Measurements from ENCODE around the gene PDE4D. TPM values are rescaled to one million over a fixed set of nuclear protein-coding genes. Genes with fewer than 3 reads are reported as not detected.

The PDE4D gene
- total RNA-seq, 1 donor from 2014 or later = 7.6 TPM

GRCh38 chr5:59130431-59130830, 763.1 kb downstream of the PDE4D start:
- TF ChIP-seq CTCF (IDR thresholded peaks at IDR 0.05; ENCODE audit: unreplicated experiment) = no peak
- no peak for DNase-seq (ENCODE audit: low spot score, unreplicated experiment)
- no peaks in the 10 kb centered on the region for H3K9me3 Mint-ChIP-seq (ENCODE audit: low read depth)
- H3K27me3 Mint-ChIP-seq = no peaks in the 10 kb centered on the region
- no peaks in the 10 kb centered on the region for H3K36me3 Mint-ChIP-seq (ENCODE audit: insufficient read depth)
- no peak overlapping the region for H3K27ac Mint-ChIP-seq
- H3K4me3 Mint-ChIP-seq (ENCODE audit: low read depth) = no peak overlapping the region
- peaks cover 8% of the 10 kb centered on the region for H3K4me1 Mint-ChIP-seq (ENCODE audit: low read depth)

GRCh38 chr5:59128646-59129290, 764.8 kb downstream of the PDE4D start:
- Mint-ChIP-seq H3K9me3 (ENCODE audit: low read depth) (no peaks in the 10 kb centered on the region), H3K4me1 (ENCODE audit: low read depth) (peaks cover 8% of the 10 kb centered on the region), H3K27me3 (no peaks in the 10 kb centered on the region), H3K4me3 (ENCODE audit: low read depth) (no peak overlapping the region), H3K36me3 (ENCODE audit: insufficient read depth) (no peaks in the 10 kb centered on the region), H3K27ac (no peak overlapping the region)
- TF ChIP-seq CTCF (IDR thresholded peaks at IDR 0.05; ENCODE audit: unreplicated experiment) = no peak
- DNase-seq (ENCODE audit: low spot score, unreplicated experiment) = no peak

- Mint-ChIP-seq H3K36me3 (ENCODE audit: insufficient read depth) (no peaks in the 10 kb centered on the region), H3K9me3 (ENCODE audit: low read depth) (no peaks in the 10 kb centered on the region), H3K4me3 (ENCODE audit: low read depth) (no peak overlapping the region), H3K27me3 (no peaks in the 10 kb centered on the region), H3K4me1 (ENCODE audit: low read depth) (peaks cover 8% of the 10 kb centered on the region), H3K27ac (no peak overlapping the region)
- no peak for DNase-seq (ENCODE audit: low spot score, unreplicated experiment)
- no peak for TF ChIP-seq CTCF (IDR thresholded peaks at IDR 0.05; ENCODE audit: unreplicated experiment)
These were observed 766.6 kb downstream of the PDE4D start for GRCh38 chr5:59126708-59127573.

GRCh38 chr5:59126016-59126707, 767.4 kb downstream of the PDE4D start:
- H3K27ac Mint-ChIP-seq = peak overlapping the region; percentile 35

More at GRCh38 chr5:59126016-59126707, 767.4 kb downstream of the PDE4D start:
- H3K4me3 Mint-ChIP-seq (ENCODE audit: low read depth) = no peak overlapping the region
- no peak for TF ChIP-seq CTCF (IDR thresholded peaks at IDR 0.05; ENCODE audit: unreplicated experiment)
- DNase-seq (ENCODE audit: low spot score, unreplicated experiment) = no peak
- no peaks in the 10 kb centered on the region for H3K36me3 Mint-ChIP-seq (ENCODE audit: insufficient read depth)
- peaks cover 8% of the 10 kb centered on the region for H3K4me1 Mint-ChIP-seq (ENCODE audit: low read depth)
- H3K9me3 Mint-ChIP-seq (ENCODE audit: low read depth) = no peaks in the 10 kb centered on the region
- no peaks in the 10 kb centered on the region for H3K27me3 Mint-ChIP-seq

All from progenitor cell of endocrine pancreas (in vitro differentiated cells).